Spinal cord (tissue), 10 donors: ENCODE results near the gene SOD3. TPM values are rescaled to one million over a fixed set of nuclear protein-coding genes. Genes with fewer than 3 reads are reported as not detected.

Experiments
- DNase-seq, 6 donors: peaks; one replicate each; pipeline versions ENCODE4 v3.0.0 to v3.0.0-alpha.2; 2013 to 2015; ENCODE audit warnings: low spot score in 6 of 6, low read depth in 4 of 6
- H3K27ac ChIP-seq: one replicate; pipeline ENCODE4 v1.5.1; 2013; ENCODE audit warnings: low read depth, low read length, control low read depth
- H3K27me3 ChIP-seq: one replicate; pipeline ENCODE4 v1.6.1; 2013; ENCODE audit warnings: low read length; ENCODE audit not compliant: control insufficient read depth, insufficient read depth
- H3K36me3 ChIP-seq: one replicate; pipeline ENCODE4 v1.6.1; 2013; ENCODE audit warnings: low read length; ENCODE audit not compliant: control insufficient read depth, insufficient read depth
- H3K4me1 ChIP-seq: one replicate; pipeline ENCODE4 v1.6.1; 2013; ENCODE audit warnings: low read length; ENCODE audit not compliant: control insufficient read depth, insufficient read depth
- H3K4me3 ChIP-seq: one replicate; pipeline ENCODE4 v1.5.1; 2013; ENCODE audit warnings: low read depth, low read length, control low read depth
- H3K9me3 ChIP-seq: one replicate; pipeline ENCODE4 v1.6.1; 2013; ENCODE audit warnings: low read length; ENCODE audit not compliant: control insufficient read depth, insufficient read depth
- WGBS: methylation state at CpG from one replicate; pipeline ENCODE4 v1.1.5; 2013; ENCODE audit warnings: missing lambda C conversion rate; ENCODE audit not compliant: insufficient coverage; 5-methylcytosine and 5-hydroxymethylcytosine counted together
- polyA plus RNA-seq, 2 donors: library from polyadenylated mRNA; unstranded; fragments of 120-200 nt; gene quantifications; one replicate each; pipeline ENCODE4 v1.2.1, GENCODE V29; 2013; ENCODE audit not compliant: insufficient read length in 2 of 2
- total RNA-seq, 2 donors: library from RNA; depleted of rRNA in 1 of 2; stranded (reverse); fragments of 120-200 nt in 1 of 2; fragments of >200 nt in 1 of 2; gene quantifications; one replicate each; pipeline versions ENCODE4 v1.2.3 to v1.2.4, GENCODE V29; 2013 to 2014
- donor health status: healthy.

SOD3 gene
- total and polyA plus RNA-seq, 4 donors, result 2.6 to 11.2 (median 6.6) TPM

GRCh38 chr4:24808955-24809354, 13.6 kb downstream of the SOD3 start:
- H3K27ac ChIP-seq, result no peak overlapping the region
- H3K9me3 ChIP-seq, result no peaks in the 10 kb centered on the region
- 73% methylated on average over 1 of the region's 6 CpGs for WGBS
- no peak overlapping the region for H3K4me3 ChIP-seq
- DNase-seq, result no peak
- H3K27me3 ChIP-seq, result no peaks in the 10 kb centered on the region
- H3K4me1 ChIP-seq, result no peaks in the 10 kb centered on the region
- H3K36me3 ChIP-seq, result peaks cover 20% of the 10 kb centered on the region

GRCh38 chr4:24809376-24809775, 14.0 kb downstream of the SOD3 start:
- no peaks in the 10 kb centered on the region for H3K27me3 ChIP-seq
- WGBS, result 80% methylated on average over 1 of the region's 2 CpGs
- no peaks in the 10 kb centered on the region for H3K4me1 ChIP-seq
- no peak overlapping the region for H3K27ac ChIP-seq
- no peak overlapping the region for H3K4me3 ChIP-seq
- peaks cover 20% of the 10 kb centered on the region for H3K36me3 ChIP-seq
- no peaks in the 10 kb centered on the region for H3K9me3 ChIP-seq
- no peak for DNase-seq

GRCh38 chr4:24809815-24810405, 14.5 kb downstream of the SOD3 start:
- WGBS, result 96% methylated on average over 5 of the region's 6 CpGs
- Histone ChIP-seq H3K27me3 (no peaks in the 10 kb centered on the region), H3K4me1 (no peaks in the 10 kb centered on the region), H3K9me3 (no peaks in the 10 kb centered on the region), H3K36me3 (peaks cover 20% of the 10 kb centered on the region), H3K27ac (no peak overlapping the region), H3K4me3 (no peak overlapping the region)
- DNase-seq, result no peak

GRCh38 chr4:24810871-24811631, 15.7 kb downstream of the SOD3 start:
- 94% methylated on average over 5 of the region's 6 CpGs for WGBS
- DNase-seq, result peak in 1 of 6 donors; percentile 44
- H3K27me3 ChIP-seq, result no peaks in the 10 kb centered on the region
- H3K4me1 ChIP-seq, result no peaks in the 10 kb centered on the region
- H3K27ac ChIP-seq, result no peak overlapping the region
- no peak overlapping the region for H3K4me3 ChIP-seq
- H3K36me3 ChIP-seq, result peaks cover 20% of the 10 kb centered on the region
- H3K9me3 ChIP-seq, result no peaks in the 10 kb centered on the region

- WGBS, result 100% methylated on average over 1 of the region's 2 CpGs
- H3K36me3 ChIP-seq, result peaks cover 10% of the 10 kb centered on the region
Measured at GRCh38 chr4:24813732-24814131, 18.4 kb downstream of the SOD3 start.

GRCh38 chr4:24816797-24817196, 21.4 kb downstream of the SOD3 start:
- peak in 2 of 6 donors; percentile 20 to 69 for DNase-seq
- H3K27ac ChIP-seq, result no peak overlapping the region
- WGBS, result 54% methylated on average over 18 of the region's 18 CpGs

More at GRCh38 chr4:24813732-24814131, 18.4 kb downstream of the SOD3 start:
- H3K9me3 ChIP-seq, result no peaks in the 10 kb centered on the region
- H3K4me1 ChIP-seq, result no peaks in the 10 kb centered on the region
- H3K27ac ChIP-seq, result no peak overlapping the region
- DNase-seq, result no peak
- no peaks in the 10 kb centered on the region for H3K27me3 ChIP-seq
- H3K4me3 ChIP-seq, result no peak overlapping the region

GRCh38 chr4:24820541-24820940, 25.2 kb downstream of the SOD3 start:
- Histone ChIP-seq H3K27me3 (no peaks in the 10 kb centered on the region), H3K4me1 (no peaks in the 10 kb centered on the region), H3K4me3 (no peak overlapping the region), H3K9me3 (no peaks in the 10 kb centered on the region), H3K27ac (no peak overlapping the region), H3K36me3 (peaks cover 22% of the 10 kb centered on the region)
- DNase-seq, result no peak

More at GRCh38 chr4:24816797-24817196, 21.4 kb downstream of the SOD3 start:
- no peaks in the 10 kb centered on the region for H3K9me3 ChIP-seq
- no peaks in the 10 kb centered on the region for H3K27me3 ChIP-seq
- peaks cover 22% of the 10 kb centered on the region for H3K36me3 ChIP-seq
- H3K4me1 ChIP-seq, result no peaks in the 10 kb centered on the region
- H3K4me3 ChIP-seq, result no peak overlapping the region

- H3K36me3 ChIP-seq, result peaks cover 25% of the 10 kb centered on the region
- no peak for DNase-seq
- no peaks in the 10 kb centered on the region for H3K9me3 ChIP-seq
- no peaks in the 10 kb centered on the region for H3K4me1 ChIP-seq
- H3K27ac ChIP-seq, result no peak overlapping the region
- no peak overlapping the region for H3K4me3 ChIP-seq
- H3K27me3 ChIP-seq, result no peaks in the 10 kb centered on the region
- 54% methylated on average over 2 of the region's 7 CpGs for WGBS
Measured at GRCh38 chr4:24824720-24825119, 29.3 kb downstream of the SOD3 start.

- H3K4me3 ChIP-seq, result no peak overlapping the region
- WGBS, result no CpG with 5 or more reads among the region's 3 CpGs
- no peak overlapping the region for H3K27ac ChIP-seq
- no peaks in the 10 kb centered on the region for H3K4me1 ChIP-seq
- no peaks in the 10 kb centered on the region for H3K27me3 ChIP-seq
- H3K9me3 ChIP-seq, result no peaks in the 10 kb centered on the region
- H3K36me3 ChIP-seq, result peaks cover 25% of the 10 kb centered on the region
- no peak for DNase-seq
Measured at GRCh38 chr4:24831637-24832036, 36.3 kb downstream of the SOD3 start.

GRCh38 chr4:24835696-24836095, 40.3 kb downstream of the SOD3 start:
- H3K4me1 ChIP-seq, result peaks cover 3% of the 10 kb centered on the region
- no peak overlapping the region for H3K4me3 ChIP-seq
- peaks cover 5% of the 10 kb centered on the region for H3K36me3 ChIP-seq
- no peaks in the 10 kb centered on the region for H3K27me3 ChIP-seq
- DNase-seq, result peak in 1 of 6 donors; percentile 57
- WGBS, result no CpG with 5 or more reads among the region's 4 CpGs
- no peak overlapping the region for H3K27ac ChIP-seq
- H3K9me3 ChIP-seq, result no peaks in the 10 kb centered on the region
